HL-60 (cell line): ENCODE data around the gene TNRC6C.

Source experiments
- CTCF ChIP-seq: IDR thresholded peaks from one replicate; pipeline ENCODE4 v1.5.1; 2011; ENCODE audit warnings: low read length, control low read depth, inconsistent platforms; ENCODE audit not compliant: insufficient read depth
- TF ChIP-seq, protein P1 (sequence below): IDR thresholded peaks from 2 replicates; pipeline ENCODE4 v1.6.1; 2012; ENCODE audit warnings: low read depth; ENCODE audit not compliant: insufficient replicate concordance

DNA sequence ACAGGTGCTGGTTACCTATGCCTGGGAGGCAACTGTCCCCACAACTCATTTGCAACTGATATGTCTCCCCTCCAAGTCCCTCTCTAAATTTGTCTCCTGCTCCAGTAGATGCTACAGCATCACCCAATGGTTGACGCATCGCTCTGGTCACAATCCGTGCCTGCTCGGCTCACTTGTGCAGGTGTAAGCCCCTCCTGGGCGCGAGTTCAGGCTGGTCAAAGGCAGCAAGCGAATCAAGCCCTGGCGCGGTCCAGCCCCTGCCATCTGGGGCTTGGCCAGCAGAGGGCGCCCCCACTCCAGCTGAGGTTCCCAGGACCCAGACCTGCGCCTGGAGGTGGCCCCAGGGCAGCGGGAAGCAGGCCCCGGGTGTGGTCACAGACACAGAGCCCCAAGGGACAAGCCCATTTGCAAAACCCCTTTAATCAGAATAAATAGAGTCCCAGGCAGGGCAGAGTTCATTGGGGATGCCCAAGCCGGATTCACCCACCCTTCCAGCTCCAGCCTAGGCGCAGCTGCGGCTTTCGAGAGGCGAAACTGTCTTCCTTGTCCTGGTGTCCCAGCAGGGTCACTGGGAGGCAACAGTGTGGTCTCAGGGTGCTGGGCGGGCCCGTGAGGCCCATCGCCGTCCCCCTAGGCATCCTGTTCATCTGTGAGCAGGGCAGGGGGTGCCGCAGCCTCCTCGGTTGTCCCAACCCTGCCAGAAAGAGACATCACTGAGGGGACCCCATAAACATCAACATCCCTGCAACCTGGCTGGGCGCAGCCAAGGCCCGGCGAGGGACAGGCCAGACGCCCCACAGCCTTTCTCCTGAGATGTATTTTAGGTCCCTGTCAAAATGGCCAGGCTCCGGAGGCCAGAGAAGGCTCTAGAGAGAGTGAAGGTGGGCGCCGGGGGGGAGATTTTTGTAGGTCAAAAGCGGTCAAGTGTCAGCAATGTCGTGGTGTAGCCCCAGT is 154.3 kb downstream of the TNRC6C start:
- TF ChIP-seq CTCF = peak; percentile 94
- TF ChIP-seq, protein P1, sequence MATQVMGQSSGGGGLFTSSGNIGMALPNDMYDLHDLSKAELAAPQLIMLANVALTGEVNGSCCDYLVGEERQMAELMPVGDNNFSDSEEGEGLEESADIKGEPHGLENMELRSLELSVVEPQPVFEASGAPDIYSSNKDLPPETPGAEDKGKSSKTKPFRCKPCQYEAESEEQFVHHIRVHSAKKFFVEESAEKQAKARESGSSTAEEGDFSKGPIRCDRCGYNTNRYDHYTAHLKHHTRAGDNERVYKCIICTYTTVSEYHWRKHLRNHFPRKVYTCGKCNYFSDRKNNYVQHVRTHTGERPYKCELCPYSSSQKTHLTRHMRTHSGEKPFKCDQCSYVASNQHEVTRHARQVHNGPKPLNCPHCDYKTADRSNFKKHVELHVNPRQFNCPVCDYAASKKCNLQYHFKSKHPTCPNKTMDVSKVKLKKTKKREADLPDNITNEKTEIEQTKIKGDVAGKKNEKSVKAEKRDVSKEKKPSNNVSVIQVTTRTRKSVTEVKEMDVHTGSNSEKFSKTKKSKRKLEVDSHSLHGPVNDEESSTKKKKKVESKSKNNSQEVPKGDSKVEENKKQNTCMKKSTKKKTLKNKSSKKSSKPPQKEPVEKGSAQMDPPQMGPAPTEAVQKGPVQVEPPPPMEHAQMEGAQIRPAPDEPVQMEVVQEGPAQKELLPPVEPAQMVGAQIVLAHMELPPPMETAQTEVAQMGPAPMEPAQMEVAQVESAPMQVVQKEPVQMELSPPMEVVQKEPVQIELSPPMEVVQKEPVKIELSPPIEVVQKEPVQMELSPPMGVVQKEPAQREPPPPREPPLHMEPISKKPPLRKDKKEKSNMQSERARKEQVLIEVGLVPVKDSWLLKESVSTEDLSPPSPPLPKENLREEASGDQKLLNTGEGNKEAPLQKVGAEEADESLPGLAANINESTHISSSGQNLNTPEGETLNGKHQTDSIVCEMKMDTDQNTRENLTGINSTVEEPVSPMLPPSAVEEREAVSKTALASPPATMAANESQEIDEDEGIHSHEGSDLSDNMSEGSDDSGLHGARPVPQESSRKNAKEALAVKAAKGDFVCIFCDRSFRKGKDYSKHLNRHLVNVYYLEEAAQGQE = no peak
